Fibroblast of the aortic adventitia (primary cell): ENCODE results near the gene KCNC2. TPM values are rescaled to one million over a fixed set of nuclear protein-coding genes. Genes with fewer than 3 reads are reported as not detected.

Experiments used
- DNase-seq: peaks from one replicate; pipeline ENCODE4 v3.0.0-alpha.2; 2010; ENCODE audit warnings: low read depth
- H3K4me3 ChIP-seq: 2 replicates; pipeline ENCODE4 v1.5.1; 2011; ENCODE audit warnings: low read depth, mild to moderate bottlenecking, control low read depth, low read length, moderate library complexity
- CTCF ChIP-seq: IDR thresholded peaks from 2 replicates; pipeline ENCODE4 v1.5.1; 2011; ENCODE audit warnings: mild to moderate bottlenecking, low read length, control low read depth, inconsistent platforms; ENCODE audit not compliant: insufficient read depth
- total RNA-seq: library from RNA; depleted of rRNA; stranded (reverse); fragments of >200 nt; gene quantifications from 2 replicates; pipeline ENCODE4 v1.2.3, GENCODE V29; 2012; ENCODE audit warnings: low replicate concordance

The KCNC2 gene
- total RNA-seq, 1 donor: not detected

DNA sequence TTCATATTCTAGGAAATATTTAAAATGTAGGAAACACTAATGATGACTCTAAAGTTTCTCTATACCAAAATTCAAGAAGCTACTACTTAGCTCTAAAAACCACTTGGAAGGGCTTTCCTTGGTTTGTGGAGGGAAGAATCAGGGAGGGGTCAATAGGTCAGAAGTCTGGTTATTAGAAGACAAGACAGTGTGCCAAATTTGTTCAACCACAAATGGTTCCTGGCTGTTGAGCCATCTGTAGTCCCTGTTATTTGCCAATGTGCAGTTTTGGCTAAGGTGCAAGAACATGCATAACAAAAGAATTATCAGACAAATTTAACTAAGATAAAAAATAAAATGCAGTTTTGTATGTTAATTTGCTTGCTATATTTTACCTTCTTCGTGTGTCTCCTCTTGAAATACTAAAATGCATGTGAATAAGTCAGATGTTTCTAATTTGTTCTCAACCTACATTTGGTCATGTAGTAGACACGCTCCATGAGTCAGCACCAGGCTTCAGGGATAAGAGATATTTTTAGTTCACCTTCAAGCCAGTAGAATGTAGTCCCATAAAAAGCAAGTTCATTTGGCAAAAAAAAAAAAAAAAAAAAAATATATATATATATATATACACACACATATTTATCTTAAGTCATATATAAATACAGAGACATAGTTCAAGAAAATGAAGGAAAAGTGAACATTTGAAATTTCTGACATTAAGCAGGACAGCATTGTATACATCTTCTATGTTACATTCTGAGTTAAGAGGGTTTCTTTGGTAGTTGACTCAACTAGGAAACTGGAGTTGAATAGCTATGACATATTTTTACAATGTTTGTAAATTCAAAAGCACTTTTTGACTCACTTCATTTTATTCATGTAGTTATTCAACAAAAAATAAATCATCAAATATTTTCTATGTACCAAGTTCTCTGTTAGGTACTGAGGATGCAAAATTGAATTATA lies 123.3 kb downstream of the KCNC2 start:
- DNase-seq: peak; percentile 75
- H3K4me3 ChIP-seq: no peak overlapping the region
- no peak for TF ChIP-seq CTCF

DNA sequence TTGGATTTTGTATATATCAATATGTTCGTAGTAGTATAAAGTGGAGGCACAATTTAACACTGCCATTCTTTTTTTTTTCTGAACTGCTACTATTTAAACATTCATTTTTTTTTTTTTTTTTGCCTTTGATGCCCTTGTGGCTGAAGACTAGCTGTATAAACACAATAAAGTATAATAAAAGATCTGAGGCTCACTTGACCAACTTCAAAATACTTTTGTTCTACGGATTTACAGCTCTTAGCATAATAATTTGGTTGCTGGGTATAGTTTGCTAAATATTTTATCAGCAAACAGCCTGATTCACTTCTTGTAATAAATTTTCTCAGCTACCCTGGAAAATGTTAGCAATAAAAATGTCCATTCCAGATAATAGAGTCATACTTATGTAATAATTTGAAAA lies 128.3 kb downstream of the KCNC2 start:
- H3K4me3 ChIP-seq: no peak overlapping the region
- no peak for TF ChIP-seq CTCF
- DNase-seq: no peak

- no peak for TF ChIP-seq CTCF
- DNase-seq: no peak
- no peak overlapping the region for H3K4me3 ChIP-seq
These were observed 129.1 kb downstream of the KCNC2 start for GRCh38 chr12:75080582-75080981.

DNA sequence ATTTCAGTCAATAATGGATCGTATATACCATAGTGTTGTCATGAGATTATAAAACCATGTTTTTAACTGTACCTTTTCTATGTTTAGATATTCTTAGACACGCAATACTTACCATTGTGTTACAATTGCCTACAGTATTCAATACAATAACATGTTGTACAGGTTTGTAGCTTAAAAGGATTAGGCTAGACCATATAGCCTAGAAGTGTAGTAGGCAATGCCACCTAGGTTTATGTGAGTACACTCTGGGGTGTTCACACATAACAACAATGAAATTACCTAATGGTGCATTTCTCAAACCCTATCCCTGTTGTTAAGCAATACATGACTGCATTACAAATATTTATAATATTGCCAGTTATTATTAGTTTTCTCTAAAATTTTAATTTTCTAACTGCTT lies 144.2 kb downstream of the KCNC2 start:
- no peak overlapping the region for H3K4me3 ChIP-seq
- DNase-seq: no peak
- no peak for TF ChIP-seq CTCF

GRCh38 chr12:75062691-75063090 lies 146.9 kb downstream of the KCNC2 start:
- no peak for DNase-seq
- no peak overlapping the region for H3K4me3 ChIP-seq
- no peak for TF ChIP-seq CTCF

DNA sequence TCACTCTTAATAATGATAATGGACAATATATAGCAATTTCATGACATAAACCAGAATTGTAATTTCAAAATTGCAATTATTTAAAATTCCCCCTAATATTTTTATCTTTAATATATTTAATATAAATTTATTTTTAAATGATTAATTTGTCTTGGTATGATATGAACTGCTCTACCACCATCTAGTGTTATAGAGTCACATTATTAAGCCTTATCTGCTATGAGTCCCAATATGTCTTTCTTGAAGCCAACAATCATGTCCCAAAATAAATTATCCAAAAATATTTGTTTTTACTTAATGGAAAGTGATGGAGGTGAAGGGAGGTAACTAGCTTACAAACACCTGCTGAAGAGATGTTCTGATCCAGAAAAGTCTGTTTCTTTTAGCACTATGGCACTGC lies 151.4 kb downstream of the KCNC2 start:
- TF ChIP-seq CTCF: no peak
- peak; percentile 2 for DNase-seq
- no peak overlapping the region for H3K4me3 ChIP-seq
